Activated T-cell treated with anti-CD3 and anti-CD28 coated beads for 1 hour (primary cell): ENCODE results near the gene DMAC2L.
"Not testable (repeated sequence)": the region's sequence is repeated elsewhere in the genome, so short reads cannot be mapped to it uniquely, and the experiment has no call there.

Experiments
- DNase-seq: peaks from one replicate; pipeline ENCODE4 v3.0.0-alpha.2; 2020; ENCODE audit warnings: low read depth

DMAC2L gene

GRCh38 chr14:50356283-50356682 lies 44.2 kb downstream of the DMAC2L start:
- DNase-seq = not testable (repeated sequence)

DNA sequence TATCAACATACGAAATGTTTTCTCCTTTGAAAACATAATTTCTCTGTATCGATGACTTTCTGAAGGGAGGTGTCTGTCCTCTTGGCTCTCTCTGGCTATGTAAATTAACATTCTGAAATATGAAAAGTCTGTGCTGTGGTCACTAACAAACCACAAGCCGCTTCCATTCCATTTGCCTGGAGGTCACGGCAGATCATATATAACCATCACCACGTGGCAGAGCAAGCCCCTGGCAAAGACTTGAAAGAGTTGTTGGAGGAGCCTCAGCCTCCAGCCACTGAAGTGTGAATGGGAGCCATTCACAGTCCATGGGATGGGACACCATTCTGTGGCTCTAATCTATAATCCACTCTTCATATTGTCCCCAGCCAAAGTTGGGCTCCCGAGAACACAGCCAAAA lies 45.0 kb downstream of the DMAC2L start:
- DNase-seq = no peak

DNA sequence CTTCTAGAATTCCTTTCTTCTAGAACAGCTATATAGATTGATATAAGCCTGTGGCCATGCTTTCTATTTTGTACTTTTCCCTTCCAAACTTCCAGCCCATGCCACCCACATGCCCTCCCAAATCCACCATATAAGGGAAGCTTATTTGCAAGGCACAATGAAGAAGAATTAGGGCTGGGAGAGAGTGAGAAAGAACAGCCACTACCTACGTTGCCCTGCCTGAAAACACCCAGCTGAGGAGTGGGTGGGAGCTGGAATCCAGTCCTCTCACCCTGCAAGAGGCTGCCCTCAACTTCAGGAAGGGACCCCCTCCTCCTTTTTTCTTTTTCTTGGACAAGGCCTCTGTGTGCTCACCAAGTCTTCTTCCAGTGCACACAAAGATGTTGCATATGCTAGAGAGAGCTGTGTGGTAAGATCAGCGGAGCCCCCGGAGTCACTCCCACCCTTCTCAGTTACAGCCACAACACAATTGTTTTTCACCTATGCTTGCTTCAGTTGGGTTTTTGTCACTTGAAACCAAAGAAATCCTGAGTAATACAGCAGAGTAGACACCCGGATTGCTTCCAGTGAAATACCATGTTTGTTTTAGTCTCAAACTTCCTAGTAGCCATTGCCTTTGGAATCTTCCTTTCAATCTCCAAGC lies 45.8 kb downstream of the DMAC2L start:
- DNase-seq = no peak

DNA sequence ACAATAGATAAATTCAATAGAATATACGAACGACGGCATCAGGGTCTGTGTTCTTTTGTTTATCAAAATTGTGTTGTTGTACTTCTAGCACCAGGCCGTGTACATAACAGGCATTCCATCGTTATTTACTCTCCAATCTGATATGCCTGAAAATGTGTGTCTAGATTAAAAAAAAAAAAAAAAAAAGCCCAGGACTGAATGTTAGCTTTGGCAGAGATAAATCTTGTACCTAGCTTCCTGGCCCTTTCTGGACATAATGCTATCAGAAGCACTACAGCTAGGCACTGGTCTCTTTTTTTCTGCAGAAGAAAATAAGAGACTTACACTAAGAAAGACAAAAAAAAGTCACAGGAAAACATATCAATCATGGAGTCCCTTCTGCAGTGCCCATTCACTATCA lies 47.5 kb downstream of the DMAC2L start:
- DNase-seq = no peak

DNA sequence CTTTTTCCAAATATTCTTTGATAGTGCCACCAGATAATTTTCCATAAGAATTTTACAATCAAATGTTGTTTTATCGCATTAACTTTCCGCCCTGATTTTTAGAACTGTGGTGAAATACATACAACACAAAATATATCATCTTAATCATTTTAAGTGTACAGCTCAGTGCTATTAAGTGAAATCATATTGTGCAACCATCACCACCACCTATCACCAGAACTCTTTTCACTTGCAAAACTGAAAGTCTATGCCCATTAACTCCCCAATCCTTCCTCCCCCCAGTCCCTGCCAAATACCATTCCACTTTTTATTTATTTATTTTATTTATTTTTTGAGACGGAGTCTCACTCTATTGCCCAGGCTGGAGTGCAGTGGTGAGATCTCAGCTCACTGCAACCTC lies 48.0 kb downstream of the DMAC2L start:
- DNase-seq = no peak

GRCh38 chr14:50360851-50361250 lies 48.7 kb downstream of the DMAC2L start:
- DNase-seq = no peak

- DNase-seq = not testable (repeated sequence)
Observed at GRCh38 chr14:50361473-50362403, 49.6 kb downstream of the DMAC2L start.

GRCh38 chr14:50362764-50363713 lies 50.9 kb downstream of the DMAC2L start:
- DNase-seq = no peak

DNA sequence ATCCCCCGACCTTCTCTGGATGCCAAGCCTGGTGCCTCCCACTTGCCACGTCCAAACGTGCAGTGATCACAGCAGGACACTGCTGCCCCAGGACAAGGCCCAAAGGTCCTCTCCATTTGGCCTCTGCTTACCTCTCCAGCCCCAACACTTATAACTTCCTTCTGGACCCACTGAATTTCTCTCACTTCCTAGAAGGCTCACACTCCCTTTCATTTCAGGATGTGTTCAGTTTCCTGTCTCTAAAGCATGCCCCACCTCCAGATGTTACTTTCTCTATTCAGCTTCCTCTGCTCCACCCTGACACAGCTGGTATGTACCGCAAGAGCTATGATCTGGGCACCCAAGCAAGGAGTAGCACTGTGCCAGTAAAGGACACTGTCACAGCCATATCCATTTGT lies 51.6 kb downstream of the DMAC2L start:
- no peak for DNase-seq

DNA sequence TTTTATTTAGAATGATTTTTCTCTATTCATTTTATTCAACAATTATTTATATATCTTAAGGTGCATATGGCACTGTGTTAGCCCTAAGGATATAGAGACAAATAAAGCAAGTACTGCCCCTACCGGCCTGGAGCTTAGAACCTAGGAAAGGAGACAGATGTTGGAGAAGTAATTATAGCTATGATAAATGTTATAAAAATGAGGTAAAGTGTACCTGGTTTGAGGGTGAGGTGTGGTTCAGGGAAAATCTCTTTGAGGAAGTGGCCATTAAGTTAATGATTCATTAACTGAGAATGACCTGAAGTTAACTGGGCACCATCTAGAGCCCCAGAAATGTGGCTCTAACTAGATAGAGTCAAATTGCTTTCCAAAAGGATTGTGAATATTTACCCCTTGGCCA lies 52.7 kb downstream of the DMAC2L start:
- DNase-seq = no peak

DNA sequence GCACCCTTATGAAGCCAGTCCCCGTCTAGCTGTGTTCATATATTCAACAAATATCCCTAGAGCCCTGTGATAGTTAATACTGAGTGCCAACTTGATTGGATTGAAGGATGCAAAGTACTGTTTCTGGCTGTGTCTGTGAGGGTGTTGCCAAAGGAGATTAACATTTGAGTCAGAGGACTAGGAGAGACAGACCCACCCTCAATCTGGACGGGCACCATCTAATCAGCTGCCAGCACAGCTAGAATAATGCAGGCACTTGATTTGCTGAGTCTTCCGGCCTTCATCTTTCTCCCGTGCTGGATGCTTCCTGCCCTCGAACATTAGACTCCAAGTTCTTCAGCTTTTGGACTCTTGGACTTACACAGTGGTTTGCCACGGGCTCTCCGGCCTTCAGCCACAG lies 53.4 kb downstream of the DMAC2L start:
- DNase-seq = not testable (repeated sequence)

DNA sequence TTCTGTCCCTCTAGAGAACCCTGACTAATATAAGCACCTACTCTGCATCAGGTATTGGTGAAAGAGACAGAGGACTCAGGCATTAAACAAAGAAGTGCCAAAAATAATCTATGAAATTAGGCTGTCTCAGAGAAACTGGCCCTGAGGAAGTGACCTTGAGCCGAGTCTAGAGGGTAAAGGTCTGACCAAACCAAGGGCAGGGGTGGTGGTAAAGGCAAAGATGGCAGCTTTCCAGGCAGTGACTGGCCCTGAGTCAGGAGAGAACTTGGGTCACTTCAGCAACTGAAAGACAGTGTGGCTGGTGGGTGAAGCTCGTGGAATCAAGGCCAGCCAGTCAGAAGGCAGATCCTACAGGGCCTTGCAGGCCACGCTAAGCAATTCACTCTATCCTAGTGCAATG lies 54.0 kb downstream of the DMAC2L start:
- DNase-seq = no peak

- DNase-seq = no peak
Observed at GRCh38 chr14:50366589-50366988, 54.5 kb downstream of the DMAC2L start.

GRCh38 chr14:50371546-50371945 lies 59.4 kb downstream of the DMAC2L start:
- DNase-seq = no peak

GRCh38 chr14:50373959-50374358 lies 61.8 kb downstream of the DMAC2L start:
- no peak for DNase-seq

DNA sequence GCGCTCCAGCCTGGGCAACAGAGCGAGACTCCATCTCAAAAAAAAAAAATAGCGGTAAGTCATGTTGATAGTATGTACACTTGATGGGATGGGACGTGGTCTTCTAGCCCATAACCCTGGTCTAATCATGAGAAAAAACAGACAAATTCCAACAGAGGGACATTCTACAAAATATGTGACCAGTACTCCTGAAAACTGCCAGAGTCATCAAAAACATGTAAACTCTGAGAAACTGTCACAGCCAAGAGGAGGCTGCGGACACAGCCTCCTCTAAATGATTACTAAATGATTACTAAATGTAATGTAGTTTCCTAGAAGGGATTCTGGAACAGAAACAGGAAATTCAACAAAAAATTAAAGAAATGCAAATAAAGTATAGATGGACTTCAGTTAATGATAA lies 63.6 kb downstream of the DMAC2L start:
- DNase-seq = no peak
